Measurements from ENCODE around the gene NDUFS8.

NDUFS8 gene

GRCh38 chr11:68076371-68077042 is 46.0 kb downstream of the NDUFS8 start:
- H3K27me3 ChIP-seq (ENCODE audit: insufficient read depth, poor library complexity, severe bottlenecking), result no peaks in the 10 kb centered on the region
- H3K27ac ChIP-seq (replicated peaks), result no peak overlapping the region
- no peak for DNase-seq (ENCODE audit: low read depth in 1 of 2, low spot score in 1 of 2)
- no peak for TF ChIP-seq REST (IDR thresholded peaks at IDR 0.05; ENCODE audit: insufficient replicate concordance, low read depth)
- no peak for TF ChIP-seq CTCF (IDR thresholded peaks at IDR 0.05; ENCODE audit: insufficient read depth, low read length)
- TF ChIP-seq SPI1 (IDR thresholded peaks at IDR 0.05; ENCODE audit: borderline replicate concordance, low read depth), result no peak
- no peak for TF ChIP-seq POLR2AphosphoS5 (IDR thresholded peaks at IDR 0.05; ENCODE audit: low read depth)
- no peak for TF ChIP-seq GABPA (IDR thresholded peaks at IDR 0.05; ENCODE audit: low read depth)
- H3K4me3 ChIP-seq (replicated peaks; ENCODE audit: insufficient read depth, low read length), result no peak overlapping the region

- TF ChIP-seq CTCF (IDR thresholded peaks at IDR 0.05; ENCODE audit: insufficient read depth, low read length) (no peak), GABPA (IDR thresholded peaks at IDR 0.05; ENCODE audit: low read depth) (no peak), POLR2AphosphoS5 (IDR thresholded peaks at IDR 0.05; ENCODE audit: low read depth) (no peak), SPI1 (IDR thresholded peaks at IDR 0.05; ENCODE audit: borderline replicate concordance, low read depth) (no peak), REST (IDR thresholded peaks at IDR 0.05; ENCODE audit: insufficient replicate concordance, low read depth) (no peak)
- Histone ChIP-seq H3K27me3 (ENCODE audit: insufficient read depth, poor library complexity, severe bottlenecking) (no peaks in the 10 kb centered on the region), H3K27ac (replicated peaks) (no peak overlapping the region), H3K4me3 (replicated peaks; ENCODE audit: insufficient read depth, low read length) (no peak overlapping the region)
- DNase-seq (ENCODE audit: low read depth in 1 of 2, low spot score in 1 of 2), result no peak
Measured at GRCh38 chr11:68077617-68078582, 47.4 kb downstream of the NDUFS8 start.

GRCh38 chr11:68080860-68081259 is 50.4 kb downstream of the NDUFS8 start:
- TF ChIP-seq POLR2AphosphoS5 (IDR thresholded peaks at IDR 0.05; ENCODE audit: low read depth) (no peak), SPI1 (IDR thresholded peaks at IDR 0.05; ENCODE audit: borderline replicate concordance, low read depth) (no peak), GABPA (IDR thresholded peaks at IDR 0.05; ENCODE audit: low read depth) (no peak), CTCF (IDR thresholded peaks at IDR 0.05; ENCODE audit: insufficient read depth, low read length) (no peak), REST (IDR thresholded peaks at IDR 0.05; ENCODE audit: insufficient replicate concordance, low read depth) (no peak)
- H3K27ac ChIP-seq (replicated peaks), result no peak overlapping the region
- no peak overlapping the region for H3K4me3 ChIP-seq (replicated peaks; ENCODE audit: insufficient read depth, low read length)
- H3K27me3 ChIP-seq (ENCODE audit: insufficient read depth, poor library complexity, severe bottlenecking), result no peaks in the 10 kb centered on the region
- no peak for DNase-seq (ENCODE audit: low read depth in 1 of 2, low spot score in 1 of 2)

Data from HL-60 (cell line).